CD4-positive, alpha-beta T cell treated with Interleukin-17A for 1 hour (primary cell): Measurements from ENCODE around the gene MCU.
"Not testable (repeated sequence)": the region's sequence is repeated elsewhere in the genome, so short reads cannot be mapped to it uniquely, and the experiment has no call there.

Source experiments
- DNase-seq: peaks from one replicate; pipeline ENCODE4 v3.0.0-alpha.2; 2020

Gene MCU

DNA sequence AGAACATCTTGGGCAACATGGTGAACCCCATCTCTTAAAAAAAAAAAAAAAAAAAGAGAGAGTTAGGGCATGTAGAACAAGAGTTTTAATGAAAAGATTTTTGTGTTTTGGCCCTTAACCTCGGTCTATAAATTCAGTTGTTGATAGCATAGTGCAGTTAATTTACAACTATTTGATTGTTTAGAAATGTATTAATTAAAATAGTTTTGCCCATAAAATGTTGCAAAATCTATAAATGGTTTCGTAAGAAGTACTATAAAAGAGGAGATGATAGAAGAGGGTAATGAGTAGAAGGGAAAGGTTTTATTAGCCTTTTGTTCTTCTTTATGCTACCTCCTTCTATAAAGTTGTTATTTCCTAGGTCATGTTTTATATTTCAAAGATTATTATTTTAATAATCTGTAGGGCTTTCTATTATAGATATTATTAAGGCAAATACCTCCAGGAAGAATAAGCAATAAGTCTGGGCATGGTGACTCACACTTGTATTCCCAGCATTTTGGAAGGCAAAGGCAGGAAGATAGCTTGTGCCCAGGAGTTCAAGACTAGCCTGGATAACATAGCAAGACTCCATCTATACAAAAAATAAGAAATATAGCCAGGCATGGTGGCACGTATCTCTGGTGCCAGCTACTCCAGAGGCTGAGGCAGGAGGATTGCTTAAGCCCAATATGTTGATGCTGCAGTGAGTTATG lies 73.3 kb downstream of the MCU start:
- DNase-seq: no peak

DNA sequence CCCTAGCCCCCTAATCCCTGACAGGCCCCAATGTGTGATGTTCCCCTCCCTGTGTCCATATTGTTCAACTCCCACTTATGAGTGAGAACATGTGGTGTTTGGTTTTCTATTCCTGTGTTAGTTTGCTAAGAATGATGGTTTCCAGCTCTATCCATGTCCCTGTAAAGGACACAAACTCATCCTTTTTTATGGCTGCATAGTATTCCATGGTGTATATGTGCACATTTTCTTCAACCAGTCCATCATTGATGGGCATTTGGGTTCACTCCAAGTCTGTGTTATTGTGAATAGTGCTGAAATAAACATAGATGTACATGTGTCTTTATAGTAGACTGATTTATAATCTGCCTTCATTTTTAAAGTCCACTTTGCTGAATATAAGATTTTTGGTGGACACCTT lies 79.3 kb downstream of the MCU start:
- DNase-seq: not testable (repeated sequence)

DNA sequence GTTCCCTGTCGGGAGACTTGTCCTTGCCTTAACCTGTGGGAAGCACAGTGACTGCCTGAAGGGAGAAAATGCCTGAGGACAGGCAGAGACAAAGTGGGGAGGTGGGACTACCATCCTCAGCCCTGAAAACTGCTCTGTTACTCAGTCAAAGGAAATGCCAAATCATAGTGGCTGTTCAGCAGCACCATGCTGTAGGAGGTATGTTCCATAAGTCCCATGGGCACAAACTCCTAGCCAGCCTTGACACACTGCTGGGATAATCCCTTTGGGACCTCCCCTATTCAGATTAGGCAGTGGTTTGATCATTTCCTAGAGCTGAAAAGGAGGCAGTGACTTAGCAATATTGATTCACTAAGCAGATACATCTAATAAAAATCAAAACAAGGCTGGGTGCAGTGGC lies 80.1 kb downstream of the MCU start:
- no peak for DNase-seq

DNA sequence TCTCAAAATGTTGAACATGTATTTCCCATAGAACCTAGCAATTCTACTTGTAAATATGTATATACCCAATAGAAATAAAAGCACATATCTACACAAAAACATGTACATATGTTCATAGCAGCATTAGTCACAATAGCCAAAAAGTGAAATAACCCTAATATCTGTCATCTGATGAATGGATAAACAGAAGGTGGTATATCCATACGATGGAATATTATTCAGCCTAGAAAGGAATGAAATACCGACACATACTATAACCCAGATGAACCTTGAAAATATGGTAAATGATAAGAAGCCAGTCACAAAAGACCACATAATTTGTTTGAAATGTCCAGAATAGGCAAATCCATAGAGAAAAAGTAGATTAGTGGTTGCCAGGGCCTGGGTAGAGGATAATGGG lies 87.9 kb downstream of the MCU start:
- no peak for DNase-seq

DNA sequence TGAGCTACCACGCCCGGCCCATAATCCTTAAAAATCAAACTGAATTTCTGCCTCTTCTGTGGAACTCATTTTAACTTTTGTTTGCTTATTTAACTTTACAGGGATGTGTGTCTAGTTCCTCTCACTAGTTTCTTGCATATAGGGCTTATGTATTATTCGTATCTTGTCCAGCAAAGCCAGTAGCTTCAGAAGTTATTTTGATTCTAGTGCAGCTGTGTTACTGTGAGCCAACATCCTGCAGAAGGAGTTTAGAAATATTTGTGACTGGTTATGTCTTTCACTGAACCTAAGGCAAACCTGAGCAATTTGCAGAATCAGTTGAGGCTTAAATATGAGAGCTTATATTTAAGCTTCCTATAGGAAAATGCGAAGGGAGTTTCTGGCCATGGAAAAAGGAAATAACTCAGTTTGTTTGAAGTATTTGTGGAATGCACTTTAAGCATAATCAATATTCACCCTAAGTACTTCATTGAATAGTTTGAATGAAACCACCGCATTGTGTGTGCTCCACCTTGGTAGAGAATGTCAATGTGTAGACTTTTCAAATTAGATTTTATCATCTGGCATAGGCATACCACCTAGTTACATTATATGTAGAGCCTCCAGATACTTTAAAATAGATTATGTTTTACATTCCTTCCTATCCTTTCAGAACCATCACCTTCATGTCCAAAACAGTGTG lies 90.8 kb downstream of the MCU start:
- no peak for DNase-seq

DNA sequence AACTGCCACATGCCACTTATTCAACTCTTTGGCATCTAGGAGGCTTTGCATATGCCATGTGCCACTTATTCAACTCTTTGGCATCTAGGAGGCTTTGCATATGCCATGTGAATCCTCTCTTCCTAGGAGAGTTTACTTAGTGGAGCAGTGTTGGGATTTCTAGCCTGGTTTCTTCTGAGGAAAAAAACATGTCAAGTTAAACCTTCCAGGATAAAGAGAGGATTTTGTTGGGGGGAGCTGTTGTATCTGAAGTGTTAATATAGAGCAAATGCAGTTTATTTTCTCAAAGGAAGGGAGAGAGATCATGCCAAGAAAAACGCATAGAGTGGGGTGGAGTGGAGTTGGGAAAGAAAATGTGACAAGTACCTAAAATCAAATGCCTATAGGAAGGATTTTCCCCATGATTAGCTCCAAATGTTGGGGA lies 91.5 kb downstream of the MCU start:
- DNase-seq: no peak

DNA sequence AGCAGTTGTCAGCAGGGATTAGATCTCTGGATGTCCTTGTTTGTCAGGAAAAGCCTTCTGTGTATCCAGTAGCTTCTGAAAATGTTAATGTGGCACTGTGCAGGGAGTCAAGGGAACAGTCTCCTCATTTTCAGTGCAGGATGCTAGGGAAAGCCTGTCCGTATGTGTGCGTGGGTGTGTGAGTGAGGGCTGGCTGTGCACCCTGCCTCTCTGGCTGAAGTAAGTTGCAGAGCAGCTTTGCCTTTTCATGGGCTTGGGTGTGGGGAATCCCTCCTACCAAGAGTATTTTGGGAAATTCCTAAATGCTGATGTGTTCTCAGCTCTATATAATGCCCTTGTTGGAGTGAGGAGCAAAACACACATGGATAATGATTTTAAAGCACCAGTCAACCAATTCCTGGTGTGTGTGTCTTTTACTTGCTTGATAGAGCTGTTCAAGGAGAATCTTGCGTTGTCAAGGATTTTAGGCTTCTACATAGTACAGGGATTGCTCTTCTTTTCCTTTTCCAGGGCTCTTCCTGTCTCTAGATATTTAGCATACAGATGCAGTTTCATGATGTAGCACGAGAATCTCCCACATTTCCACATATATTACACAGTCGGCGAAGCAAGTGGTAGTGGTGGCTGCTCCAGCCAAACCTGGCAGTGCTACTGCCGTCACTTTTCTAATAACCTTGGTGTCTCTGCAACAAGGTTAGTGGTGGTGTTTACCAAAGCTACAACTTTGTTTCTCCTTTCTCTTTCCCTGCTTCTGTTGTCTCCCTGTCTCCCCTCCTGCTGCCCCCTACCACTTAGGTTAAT lies 92.8 kb downstream of the MCU start:
- DNase-seq: no peak

DNA sequence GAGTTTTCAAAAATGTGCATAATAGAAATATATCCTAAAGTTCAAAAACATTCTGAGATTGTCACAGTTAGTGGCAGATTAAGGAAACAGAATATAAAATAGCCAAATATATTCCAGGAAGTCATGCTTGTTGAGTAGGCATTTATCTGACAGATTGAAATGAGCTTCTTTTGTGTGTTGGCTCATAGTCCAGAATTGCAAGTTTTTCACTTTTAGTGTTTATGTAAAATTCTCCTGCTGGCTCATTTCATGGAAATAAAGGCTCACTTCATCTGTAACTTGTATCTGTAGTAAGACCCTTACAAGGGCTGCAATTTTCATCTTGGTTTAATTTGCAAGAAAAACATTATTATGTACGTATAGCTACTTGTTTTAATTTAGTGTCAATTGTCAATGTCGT lies 93.5 kb downstream of the MCU start:
- DNase-seq: no peak

DNA sequence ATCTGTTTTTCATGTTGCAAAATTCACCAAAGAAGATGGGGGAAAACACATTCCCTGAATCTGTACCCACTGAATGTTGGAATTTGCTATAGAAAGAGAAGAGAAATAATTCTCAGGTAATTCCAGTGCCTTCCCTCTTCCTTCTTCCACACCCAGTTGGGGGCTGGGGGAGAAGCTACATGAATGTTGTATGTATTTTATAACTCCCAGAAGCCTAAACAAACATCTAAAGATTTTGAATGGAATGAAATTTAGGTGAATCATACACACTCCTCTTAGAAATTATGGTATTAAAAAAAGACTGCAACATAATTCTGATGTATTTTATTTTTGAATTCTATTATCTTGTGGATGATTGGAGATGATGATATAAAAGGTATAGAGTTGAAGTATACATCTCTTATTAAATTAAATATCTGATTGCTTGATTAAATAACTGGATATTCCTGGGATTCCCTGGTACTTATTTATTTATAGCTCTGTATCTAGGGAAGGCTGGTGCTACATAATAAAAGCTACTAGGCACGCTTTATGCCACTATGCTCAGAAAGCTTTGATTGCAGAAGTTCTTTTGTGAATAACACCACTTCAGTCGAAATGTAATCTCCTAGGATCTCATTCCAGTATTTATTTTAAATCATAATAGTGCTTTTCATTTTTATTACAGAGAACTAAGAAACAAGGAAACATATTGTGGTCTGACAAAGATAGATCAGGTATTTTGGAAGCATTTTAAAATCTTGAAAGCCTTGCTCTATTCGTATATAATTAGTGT lies 98.5 kb downstream of the MCU start:
- DNase-seq: no peak

DNA sequence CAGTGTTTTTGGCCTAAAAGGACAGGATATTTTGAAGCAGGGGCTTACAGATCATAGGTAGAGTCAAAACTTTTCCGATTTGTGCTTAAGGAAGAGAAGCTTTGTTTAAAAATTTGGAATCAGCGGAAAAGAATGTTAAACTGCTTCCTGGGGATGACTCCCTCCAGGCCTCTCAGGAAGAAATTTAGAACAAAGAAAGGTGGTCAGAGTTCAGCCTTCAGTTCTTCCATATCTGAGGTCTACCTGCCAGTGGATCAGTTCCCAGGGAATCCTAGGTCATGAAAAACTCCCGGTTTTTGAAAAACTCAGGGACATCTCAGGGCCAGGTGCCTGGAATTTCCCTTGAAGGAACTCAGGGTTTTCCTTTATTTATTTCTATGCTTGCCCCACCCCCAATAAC lies 100.3 kb downstream of the MCU start:
- DNase-seq: no peak

DNA sequence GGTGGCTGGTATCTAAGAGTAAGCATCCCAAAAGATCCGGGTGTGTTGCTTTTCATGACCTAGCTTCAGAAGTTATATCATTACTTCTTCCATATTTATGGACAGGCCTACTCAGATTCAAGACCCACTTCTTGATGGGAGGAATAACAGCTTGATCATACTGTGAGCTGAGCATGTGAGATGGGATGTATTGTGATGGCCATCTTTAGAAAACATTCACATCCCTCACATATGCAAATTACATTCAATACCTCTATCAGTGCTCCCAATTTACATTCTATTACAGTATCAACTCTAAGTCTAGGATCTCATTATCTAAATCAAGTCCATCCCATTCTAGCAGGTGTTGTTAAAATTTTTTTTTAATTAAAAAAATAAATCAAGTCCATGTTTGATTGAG lies 101.8 kb downstream of the MCU start:
- DNase-seq: no peak

DNA sequence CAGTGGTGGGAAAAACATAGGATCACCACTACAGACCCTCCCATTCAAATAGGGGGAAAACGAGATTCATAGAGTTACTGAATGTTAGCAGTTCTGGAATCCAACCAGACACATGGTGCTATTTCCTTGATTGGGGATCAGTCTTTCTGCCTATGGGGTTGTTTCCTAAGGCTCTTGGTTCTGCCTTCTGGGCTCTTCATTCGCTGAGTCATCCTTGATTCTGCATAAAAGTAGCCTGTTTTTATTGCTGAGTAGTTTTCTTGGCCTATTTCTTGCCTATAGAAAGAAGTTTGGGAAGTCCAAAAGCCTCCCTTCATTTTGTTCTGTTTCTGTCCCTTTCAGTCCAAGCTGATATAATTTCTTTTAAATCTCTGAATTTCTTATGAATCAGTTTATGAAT lies 102.3 kb downstream of the MCU start:
- DNase-seq: no peak

DNA sequence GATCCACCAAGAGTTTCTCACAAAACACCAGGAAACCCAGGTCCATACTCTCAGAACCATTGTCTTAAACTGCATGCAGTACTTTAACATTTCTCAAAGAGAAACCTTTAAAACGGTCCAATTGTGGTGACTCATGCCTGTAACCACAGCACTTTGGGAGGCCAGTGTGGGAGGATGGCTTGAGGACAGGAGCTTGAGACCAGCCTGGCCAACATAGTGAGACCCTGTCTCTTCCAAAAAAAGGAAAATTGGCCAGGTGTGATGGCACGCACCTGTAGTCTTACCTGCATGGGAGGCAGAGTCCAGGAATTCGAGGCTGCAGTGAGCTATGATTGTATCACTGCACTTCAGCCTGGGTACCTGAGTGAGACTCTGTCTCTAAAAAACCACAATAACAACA lies 104.1 kb downstream of the MCU start:
- DNase-seq: no peak

DNA sequence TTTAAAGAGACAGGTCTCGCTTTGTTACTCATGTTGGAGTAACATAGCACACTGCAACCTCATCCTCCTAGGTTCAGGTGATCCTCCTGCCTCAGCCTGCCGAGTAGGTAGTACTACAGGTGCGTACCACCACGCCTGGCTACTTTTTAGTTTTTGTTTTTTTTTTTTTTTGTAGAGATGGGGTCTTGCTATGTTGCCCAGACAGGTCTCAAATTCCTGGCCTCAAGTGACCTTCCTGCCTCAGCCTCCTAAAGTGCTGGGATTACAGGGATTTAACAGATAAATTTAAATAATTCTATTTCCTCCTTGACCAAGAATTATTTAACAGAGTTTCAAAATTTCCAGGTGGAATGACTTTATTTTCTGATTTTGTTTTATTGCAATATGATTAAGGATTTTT lies 104.6 kb downstream of the MCU start:
- DNase-seq: no peak

DNA sequence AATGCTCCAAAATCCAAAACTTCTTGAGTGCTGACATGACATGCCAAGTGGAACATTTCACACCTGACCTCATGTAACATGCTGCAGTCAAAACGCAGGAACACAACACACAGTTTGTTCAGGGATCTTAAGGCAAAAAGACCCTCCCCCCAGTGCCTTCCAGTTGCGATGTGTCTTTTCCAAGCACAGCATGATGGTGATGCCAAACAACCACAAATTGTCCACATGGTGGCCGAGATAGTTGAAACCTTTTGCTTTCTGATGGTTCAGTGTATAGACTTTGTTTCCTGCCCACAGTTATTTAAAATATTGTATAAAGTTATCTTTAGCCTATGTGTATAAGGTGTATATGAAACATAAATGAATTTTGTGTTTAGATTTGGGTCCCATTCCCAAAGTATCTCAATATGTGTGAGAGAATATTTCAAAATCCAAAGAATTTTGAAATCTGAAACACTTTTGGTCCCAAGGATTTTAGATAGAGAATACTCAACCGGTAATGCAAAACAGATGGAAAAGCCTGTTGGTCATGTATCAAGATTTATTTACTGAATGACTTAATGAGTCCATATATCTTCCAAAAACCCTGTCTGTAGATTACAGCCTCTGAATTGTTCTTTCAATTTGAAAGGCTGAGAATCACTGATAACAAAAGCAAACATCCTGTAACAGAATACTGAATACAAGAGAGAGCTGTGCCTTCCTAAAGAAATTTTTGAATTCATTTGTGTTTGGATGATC lies 108.2 kb downstream of the MCU start:
- DNase-seq: no peak

DNA sequence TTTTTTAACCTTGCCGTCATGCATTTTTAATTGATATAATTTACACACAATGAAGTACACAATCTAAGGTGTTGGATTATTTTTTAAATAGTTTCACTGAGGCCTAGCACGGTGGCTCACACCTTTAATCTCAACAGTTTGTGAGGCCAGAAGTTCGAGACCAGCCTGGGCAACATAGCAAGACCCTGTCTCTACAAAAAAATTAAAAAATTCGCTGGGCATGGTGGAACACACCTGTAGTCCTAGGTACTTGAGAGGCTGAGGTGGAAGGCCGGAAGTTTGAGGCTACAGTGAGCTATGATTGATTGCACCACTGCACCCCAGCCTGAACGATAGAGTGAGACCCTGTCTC lies 108.8 kb downstream of the MCU start:
- no peak for DNase-seq

DNA sequence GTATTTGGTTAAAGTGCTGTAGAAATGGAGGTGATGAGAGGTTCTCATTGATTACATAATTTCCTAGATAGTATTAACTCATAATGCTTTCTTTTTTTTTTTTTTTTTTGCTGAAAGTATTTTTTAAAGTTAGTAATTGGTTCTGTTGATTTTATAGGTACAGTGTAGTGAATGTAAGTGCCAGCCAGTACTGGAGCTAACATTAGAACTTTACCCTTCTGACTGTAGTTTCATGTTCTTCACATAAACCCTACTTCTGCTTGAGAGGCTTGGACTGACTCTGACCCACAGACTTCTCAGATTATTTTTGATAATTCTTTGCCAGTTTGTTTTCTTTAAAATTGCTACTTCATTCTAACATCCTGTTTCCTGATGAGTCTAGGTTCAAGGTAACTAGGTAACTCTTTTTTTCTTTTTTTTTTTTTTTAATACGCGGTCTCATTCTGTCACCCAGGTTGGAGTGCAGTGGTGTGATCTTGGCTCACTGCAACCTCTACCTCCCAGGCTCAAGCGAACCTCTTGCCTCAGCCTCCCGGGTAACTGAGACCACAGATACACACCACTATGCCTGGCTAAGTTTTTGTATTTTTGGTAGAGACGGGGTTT lies 109.4 kb downstream of the MCU start:
- no peak for DNase-seq

DNA sequence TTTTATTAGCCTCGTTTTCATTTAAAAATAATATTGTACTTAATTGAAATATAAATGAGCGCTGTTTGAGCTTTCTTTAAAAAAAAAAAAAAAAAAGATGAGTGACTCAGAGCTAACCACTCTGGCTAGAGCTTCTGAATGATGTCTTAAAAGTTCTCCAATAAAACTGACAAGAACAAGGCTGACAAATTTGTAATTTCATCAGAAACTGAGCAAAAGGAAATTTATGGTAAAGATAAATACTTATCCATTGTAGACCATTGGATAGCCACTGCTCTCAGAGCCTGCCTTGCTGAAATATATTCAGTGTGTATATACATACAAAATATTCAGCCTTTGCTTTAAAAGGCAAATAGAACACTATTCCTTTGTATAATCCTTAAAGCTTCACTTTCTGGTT lies 110.4 kb downstream of the MCU start:
- no peak for DNase-seq

DNA sequence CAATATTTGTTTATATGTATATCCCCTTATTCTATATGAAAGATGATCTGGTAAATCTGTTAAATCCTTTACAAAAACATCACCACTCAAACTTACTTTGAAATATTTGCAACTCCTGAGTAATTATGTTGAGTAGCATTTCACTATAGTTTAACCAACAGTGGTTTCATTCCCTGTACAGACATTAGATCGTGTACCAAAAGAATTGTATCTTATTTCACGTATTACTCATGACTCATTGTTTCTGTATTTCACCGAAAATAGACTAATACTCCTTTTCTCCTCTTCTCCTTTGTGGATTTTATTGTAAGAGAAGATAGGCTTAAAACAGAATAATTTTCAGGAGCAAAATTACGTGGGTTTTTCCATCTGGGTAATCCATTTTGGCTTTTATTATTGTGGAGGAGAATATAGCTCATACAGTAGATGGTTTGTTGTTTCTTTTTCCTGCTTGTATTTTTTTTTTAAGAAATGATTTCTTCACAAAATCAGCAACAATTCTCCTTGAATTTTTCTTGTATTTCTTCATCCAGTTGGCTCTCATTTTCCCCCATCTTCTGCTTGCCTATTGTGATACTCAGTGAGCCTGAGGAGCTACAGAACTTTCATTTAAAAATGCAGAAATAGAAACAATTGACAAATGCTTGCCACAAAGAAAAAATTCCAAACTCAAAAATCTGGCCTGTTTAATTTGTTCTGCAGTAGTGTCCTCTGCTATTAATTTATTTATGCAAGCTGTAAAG lies 111.0 kb downstream of the MCU start:
- no peak for DNase-seq

DNA sequence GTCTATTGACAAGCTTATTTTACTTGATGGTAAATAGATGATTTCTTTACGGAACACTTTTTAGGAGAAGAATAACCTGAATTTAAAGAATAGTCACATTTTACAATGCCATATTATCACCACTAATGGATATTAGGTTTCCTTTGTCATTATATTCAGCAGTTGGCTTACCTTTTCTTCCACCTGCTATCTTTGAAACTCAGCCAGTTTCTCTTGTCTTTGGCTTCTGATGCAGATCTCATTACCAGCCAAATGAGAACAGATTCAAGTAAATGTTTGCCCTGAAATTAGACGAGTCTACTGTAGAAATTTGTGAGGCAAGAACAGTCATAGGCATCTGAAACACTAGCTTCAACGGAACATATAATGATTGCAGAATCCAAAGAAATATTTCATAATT lies 116.1 kb downstream of the MCU start:
- no peak for DNase-seq

DNA sequence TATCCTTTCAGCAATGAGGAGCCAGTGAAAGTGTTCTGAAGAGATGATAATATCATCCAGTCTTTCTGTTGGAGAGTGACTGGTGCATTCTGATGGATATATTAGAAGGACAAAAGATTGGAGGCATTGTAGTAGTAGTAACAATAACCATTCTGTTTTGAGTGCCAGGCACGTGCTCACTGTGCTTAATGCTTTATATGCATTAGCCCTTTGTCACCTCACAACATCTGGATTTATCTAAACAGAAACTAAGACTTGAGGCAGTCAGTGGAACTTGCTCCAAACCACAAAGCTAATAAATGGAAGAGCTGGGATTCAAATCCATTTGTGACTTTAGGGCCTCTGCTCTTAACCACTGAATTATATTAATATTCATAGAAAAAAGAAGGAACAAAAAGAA lies 117.1 kb downstream of the MCU start:
- no peak for DNase-seq

DNA sequence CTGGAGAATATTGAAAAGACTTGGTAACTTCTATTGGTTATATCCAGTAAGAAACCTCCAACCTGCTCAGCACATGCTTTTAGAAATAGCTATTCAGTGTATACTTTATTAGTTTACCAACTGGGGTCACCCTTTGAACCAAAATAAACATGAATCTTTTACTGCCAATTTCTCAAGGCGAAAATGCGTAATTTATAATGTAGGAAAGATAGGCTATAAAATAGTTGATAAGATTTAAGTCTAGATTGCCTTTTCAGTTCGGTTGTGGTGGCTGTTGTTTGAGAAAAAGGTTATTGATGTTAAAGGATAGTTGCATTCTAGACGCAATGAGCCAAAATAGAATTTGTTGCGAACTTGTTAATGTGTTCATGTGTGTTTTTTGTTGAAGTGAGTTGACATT lies 119.0 kb downstream of the MCU start:
- no peak for DNase-seq
